ENCODE data around the gene TSPAN7.

The TSPAN7 gene

DNA sequence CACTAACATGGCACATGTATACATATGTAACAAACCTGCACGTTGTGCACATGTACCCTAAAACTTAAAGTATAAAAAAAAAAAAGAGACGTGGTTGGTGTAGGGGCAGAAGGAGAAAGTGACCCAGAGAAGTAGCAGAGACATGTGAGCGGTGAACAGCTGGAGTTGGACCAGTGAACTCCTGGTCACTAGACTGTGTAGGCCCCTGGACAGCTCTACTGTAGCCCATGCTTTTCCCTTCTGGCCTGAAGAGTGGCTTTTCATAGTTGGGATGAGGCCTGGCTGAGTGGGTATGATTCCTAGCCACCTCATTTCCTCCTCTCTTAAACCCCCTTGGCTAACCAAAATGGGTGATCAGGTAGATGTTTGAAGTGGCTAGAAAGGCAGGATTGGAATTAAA, 16.4 kb downstream of the TSPAN7 start:
- DNase-seq (ENCODE audit: low read depth), result no peak
- no peak overlapping the region for H3K4me3 ChIP-seq (ENCODE audit: control insufficient read depth, low read depth, low read length)
- TF ChIP-seq, protein P1, sequence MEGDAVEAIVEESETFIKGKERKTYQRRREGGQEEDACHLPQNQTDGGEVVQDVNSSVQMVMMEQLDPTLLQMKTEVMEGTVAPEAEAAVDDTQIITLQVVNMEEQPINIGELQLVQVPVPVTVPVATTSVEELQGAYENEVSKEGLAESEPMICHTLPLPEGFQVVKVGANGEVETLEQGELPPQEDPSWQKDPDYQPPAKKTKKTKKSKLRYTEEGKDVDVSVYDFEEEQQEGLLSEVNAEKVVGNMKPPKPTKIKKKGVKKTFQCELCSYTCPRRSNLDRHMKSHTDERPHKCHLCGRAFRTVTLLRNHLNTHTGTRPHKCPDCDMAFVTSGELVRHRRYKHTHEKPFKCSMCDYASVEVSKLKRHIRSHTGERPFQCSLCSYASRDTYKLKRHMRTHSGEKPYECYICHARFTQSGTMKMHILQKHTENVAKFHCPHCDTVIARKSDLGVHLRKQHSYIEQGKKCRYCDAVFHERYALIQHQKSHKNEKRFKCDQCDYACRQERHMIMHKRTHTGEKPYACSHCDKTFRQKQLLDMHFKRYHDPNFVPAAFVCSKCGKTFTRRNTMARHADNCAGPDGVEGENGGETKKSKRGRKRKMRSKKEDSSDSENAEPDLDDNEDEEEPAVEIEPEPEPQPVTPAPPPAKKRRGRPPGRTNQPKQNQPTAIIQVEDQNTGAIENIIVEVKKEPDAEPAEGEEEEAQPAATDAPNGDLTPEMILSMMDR (IDR thresholded peaks at IDR 0.05; ENCODE audit: control insufficient read depth, insufficient read depth, low read depth, low read length, missing control alignments), result no peak

DNA sequence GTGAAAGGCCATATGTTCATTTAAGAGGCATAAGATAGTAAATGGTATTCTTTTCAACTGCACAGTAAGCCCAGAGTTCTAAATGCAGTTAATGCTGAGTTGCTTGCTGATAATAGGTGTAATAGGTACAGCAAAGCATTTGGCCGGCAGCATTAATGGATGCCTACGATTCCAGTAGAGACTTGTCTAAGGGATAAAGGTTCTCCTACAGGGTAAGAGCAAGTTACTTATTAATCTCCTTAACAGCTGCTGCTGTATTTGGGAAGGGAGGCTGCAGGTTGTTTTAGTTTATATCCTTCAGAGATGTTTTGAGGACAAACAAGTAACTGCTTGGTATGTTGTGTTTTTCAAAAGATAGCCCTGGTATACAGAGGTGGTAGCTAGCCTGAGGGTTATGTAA, 16.8 kb downstream of the TSPAN7 start:
- TF ChIP-seq, protein P1 (IDR thresholded peaks at IDR 0.05; ENCODE audit: control insufficient read depth, insufficient read depth, low read depth, low read length, missing control alignments), result no peak

DNA sequence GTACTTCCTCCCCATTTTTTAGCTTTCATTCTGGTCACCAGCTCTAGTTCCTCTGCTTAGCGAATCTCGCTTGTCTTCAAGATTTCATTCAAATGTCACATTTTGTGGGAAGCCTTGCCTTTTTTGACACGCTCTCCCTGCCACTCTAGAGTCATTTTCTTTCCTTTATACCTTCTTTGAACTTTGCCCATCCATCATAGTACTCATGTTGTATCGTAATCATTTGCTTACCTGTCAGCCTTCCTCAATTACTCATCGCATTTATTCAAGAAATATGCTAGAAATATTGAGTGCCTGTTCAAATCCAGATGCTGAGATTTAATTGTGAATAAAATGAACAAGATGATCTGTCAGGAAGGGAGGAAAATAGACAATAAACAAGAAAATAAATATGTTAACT, 21.8 kb downstream of the TSPAN7 start:
- DNase-seq (ENCODE audit: low read depth), result no peak
- TF ChIP-seq, protein P1 (IDR thresholded peaks at IDR 0.05; ENCODE audit: control insufficient read depth, insufficient read depth, low read depth, low read length, missing control alignments), result no peak
- no peak overlapping the region for H3K4me3 ChIP-seq (ENCODE audit: control insufficient read depth, low read depth, low read length)

More for the DNA sequence above, 16.8 kb downstream of the TSPAN7 start:
- no peak overlapping the region for H3K4me3 ChIP-seq (ENCODE audit: control insufficient read depth, low read depth, low read length)
- DNase-seq (ENCODE audit: low read depth), result no peak

DNA sequence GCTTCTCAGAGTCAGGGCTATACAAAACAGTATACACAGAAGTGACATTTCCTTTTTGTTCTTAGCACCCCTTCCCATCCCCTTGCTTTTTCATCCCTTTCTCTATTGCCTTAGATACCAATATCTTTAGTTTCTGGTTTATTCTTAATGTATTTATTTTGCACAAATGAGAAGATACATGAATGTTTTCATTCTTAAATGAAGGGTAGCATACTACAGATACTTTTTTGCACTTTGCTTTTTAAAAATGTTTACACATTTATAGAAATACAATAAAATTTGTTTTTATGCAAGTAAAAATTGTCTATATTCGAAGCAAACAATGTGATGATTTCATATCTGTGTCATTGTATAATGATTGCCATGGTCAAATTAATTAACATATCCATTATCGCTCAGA, 33.1 kb downstream of the TSPAN7 start:
- no peak overlapping the region for H3K4me3 ChIP-seq (ENCODE audit: control insufficient read depth, low read depth, low read length)
- DNase-seq (ENCODE audit: low read depth), result no peak
- TF ChIP-seq, protein P1 (IDR thresholded peaks at IDR 0.05; ENCODE audit: control insufficient read depth, insufficient read depth, low read depth, low read length, missing control alignments), result no peak

DNA sequence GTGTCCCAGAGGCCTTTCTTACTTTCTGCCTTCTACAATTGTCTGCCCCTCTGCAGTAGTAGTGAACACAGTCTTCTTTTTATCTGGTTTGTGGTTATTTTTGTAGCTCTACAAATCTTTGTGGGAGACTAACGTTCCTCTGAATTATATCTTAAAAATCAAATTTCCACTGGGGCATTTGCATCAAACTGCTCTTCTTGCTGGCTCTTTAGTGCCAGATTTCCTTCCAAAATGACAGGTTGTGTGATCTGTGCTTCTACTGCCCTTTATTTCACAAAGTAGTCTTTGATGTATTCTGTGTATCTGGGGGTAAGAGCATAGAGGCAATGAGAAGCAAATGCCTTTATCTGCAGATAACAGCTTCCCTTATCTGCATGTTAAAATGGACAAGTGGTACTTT, 34.5 kb downstream of the TSPAN7 start:
- TF ChIP-seq, protein P1 (IDR thresholded peaks at IDR 0.05; ENCODE audit: control insufficient read depth, insufficient read depth, low read depth, low read length, missing control alignments), result no peak
- no peak for DNase-seq (ENCODE audit: low read depth)
- H3K4me3 ChIP-seq (ENCODE audit: control insufficient read depth, low read depth, low read length), result no peak overlapping the region

DNA sequence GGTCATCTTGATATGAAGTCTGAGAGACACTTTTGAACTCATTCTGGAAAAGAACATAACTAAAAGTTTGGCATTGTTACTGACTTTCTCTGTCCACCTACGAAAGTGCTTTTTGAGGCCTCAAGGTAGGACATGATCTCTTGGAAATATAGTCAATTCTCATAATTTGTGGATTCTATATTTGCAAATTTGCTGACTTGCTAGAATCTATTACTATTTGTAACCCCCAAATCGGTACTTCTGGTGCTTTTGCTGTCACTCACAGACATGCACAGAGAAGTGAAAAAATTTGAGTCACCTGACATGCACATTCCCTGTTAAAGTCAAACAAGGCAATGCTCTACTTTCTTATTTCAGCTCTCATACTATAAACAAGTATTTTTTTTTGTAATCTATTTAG, 35.6 kb downstream of the TSPAN7 start:
- no peak overlapping the region for H3K4me3 ChIP-seq (ENCODE audit: control insufficient read depth, low read depth, low read length)
- TF ChIP-seq, protein P1 (IDR thresholded peaks at IDR 0.05; ENCODE audit: control insufficient read depth, insufficient read depth, low read depth, low read length, missing control alignments), result no peak
- no peak for DNase-seq (ENCODE audit: low read depth)

Data from AG09309 (cell line).